GM18873 (cell line): Measurements from ENCODE around the gene C3orf22.
"Not testable (repeated sequence)": the region's sequence is repeated elsewhere in the genome, so short reads cannot be mapped to it uniquely, and the experiment has no call there.

Experiments used
- ATAC-seq: cut with Tn5 transposase; IDR thresholded peaks from one replicate; pipeline ENCODE4 v1.9.1; 2021; ENCODE audit warnings: mild to moderate bottlenecking, moderate library complexity, moderate number of reproducible peaks; ENCODE audit not compliant: unreplicated experiment, low FRiP score

The C3orf22 gene, protein sequence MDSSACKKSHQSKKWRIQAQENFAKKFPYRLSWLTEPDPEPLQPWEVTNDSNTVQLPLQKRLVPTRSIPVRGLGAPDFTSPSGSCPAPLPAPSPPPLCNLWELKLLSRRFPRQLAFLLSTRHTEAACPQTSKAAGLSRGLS

DNA sequence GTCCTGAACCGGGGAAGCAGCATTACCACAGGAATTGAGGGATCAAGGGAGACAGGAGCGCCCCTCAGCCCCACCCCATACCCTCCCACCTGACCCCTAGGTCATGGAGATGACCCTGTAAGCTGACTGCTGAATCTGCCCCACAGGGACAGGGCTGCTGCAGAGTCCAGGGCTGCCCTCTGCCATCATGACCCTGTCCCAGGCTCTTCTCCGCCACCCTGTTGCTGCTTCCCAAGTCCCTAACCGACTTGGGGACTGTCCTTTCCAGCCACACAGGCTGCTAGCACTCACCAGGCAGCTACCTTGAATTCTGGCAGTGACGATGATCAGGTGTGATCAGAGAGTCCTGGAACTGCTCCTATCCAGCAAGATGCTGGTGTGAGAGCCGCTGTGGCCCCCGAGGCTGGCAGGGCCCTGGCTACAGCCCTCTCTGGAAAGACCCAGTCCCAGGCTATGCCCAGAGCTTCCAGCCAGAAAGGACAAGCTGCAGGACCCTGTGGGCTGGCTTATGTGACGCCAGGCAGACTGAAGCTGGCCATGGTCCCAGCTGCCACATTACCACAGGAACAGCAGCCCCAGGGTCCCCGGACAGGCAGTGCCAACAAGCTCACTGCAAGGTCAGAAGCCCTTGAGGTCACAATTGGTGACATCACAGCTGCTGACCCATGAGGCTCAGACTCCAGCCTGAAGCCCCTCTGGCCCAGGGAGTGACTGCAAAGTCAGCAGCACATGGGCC is at the start of gene C3orf22:
TSS of gene C3orf22 (minus strand) at position 597 of the 736 bp plus-strand sequence. CDS start 5,542 bp downstream, outside the sequence.
- ATAC-seq, result no peak

DNA sequence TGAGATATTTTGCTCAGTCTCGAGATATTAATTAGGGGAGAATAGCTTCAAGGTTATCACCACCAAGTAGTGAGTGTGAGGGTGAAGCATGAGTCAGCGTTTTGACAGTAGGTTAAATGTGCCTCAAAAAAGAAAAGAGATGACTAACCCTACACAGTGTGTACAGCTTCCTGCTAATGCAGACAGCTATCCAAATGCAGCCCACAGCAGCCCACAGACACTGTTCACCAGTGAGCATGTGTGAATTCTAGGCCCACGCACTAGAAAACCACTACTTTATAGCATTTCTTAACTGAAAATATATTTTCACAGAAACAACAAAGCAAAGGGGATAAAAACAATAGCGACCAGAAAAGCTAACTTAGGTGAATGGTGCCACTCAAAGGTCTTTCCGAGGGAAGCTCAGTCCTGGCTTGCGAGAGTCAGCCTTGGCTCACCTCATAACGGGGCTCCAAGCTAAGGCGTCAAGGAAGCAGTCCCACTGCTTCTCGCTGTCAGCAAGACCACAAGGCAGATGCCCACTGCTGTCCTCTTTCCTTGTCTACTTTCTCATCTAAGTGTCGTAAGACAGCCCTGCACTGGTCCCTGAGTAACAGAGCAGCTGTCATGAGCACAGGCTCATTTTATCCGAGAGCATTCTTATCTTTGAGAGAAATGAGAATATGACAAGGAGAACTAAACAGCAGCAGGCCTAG is 48.6 kb upstream of the C3orf22 start:
- no peak for ATAC-seq

- no peak for ATAC-seq
Measured at GRCh38 chr3:126606001-126606400, 47.3 kb upstream of the C3orf22 start.

- no peak for ATAC-seq
Measured at GRCh38 chr3:126604691-126605090, 46.0 kb upstream of the C3orf22 start.

DNA sequence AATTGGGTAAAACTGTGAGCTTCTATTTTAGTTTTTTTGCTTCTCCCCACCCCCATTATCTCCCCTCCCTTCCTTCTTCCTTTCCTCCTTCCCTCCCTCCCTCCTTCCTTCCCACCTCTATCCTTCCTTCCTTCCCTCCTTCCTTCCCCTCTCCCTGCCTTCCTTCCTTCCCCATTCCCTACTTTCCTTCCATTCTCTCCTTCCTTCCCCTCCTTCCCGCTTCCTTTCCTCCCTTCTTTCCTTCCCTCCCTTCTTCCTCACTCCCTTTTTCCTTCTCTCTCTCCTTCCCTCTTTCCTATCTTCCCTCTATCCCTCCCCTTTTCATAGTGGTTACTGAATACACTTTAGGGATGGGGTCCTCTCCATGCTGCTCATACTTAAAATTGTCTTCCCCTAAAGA is 40.4 kb upstream of the C3orf22 start:
- ATAC-seq, result no peak

GRCh38 chr3:126595479-126595878 is 36.7 kb upstream of the C3orf22 start:
- not testable (repeated sequence) for ATAC-seq

DNA sequence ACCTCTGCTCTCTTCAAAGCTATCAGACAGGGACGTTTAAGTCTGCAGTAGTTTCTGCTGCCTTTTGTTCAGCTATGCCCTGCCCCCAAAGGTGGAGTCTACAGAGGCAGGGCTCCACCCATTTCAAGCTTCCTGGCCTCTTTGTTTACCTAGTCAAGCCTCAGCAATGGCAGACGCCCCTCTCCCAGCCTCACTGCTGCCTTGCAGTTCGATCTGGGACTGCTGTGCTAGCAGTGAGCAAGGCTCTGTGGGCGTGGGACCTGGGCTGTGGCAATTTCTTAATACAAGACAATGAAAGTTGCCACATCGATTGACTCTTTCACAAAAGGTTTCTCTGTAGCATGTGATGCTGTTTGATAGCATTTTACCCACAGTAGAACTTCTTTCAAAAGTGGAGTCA is 32.8 kb upstream of the C3orf22 start:
- ATAC-seq, result not testable (repeated sequence)

DNA sequence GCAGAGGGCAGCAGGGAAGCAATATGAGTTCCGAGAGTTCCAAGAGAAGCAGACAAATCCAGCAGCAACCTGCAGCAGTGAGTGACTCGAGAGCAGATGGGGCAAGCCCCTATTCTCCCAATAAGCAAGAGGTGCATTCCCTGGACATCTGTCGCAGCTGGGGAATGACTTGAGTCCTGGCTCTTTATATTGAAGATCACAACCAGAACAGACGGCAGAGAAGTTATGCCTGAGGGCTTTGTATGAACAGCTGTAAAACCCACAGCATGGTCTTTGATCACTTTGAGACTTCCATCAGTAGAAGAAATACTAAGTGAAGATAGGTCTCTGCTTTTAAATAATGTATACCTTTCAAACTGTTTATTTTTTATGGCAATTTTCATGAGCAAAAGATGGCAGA is 23.6 kb upstream of the C3orf22 start:
- ATAC-seq, result no peak

DNA sequence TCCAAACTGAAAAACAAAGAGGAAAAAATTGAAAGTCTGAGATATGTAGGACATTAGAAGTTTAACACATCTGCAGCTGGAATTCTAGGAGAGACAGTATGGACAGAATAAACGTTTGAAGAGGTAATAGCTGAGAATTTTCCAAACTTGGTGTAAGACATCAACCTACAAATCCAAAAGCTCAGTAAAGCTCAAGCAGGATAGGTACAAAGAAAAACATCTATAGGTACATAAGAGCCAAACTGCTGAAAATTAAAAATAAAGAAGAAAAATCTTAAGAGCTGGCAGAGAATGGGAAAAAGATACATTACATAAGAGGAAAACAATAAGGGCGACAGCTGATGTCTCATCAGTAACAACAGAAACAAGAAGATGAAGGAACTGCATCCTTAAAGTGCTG is 22.8 kb upstream of the C3orf22 start:
- no peak for ATAC-seq

GRCh38 chr3:126580746-126581145 is 22.0 kb upstream of the C3orf22 start:
- ATAC-seq, result no peak

DNA sequence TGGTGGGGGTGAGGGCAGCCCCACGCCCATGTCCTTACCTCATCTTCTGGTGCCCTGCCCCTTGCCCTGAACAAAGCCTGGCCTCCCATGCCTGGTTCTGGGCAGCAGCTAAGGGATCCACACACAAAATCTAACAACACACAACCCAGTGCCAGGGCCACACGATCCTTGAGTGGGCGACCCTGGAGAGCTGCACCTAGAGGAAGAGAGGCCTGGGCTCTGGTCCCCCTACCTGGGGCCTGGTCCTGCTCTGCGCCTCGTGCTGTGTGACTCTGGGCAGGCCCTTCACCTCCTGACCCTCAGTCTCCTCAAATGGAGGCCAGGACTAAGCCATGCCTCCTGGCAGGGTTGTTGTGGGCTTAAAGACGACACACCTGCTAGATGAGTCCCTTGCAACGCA is 20.0 kb upstream of the C3orf22 start:
- ATAC-seq, result no peak

GRCh38 chr3:126577261-126577660 is 18.5 kb upstream of the C3orf22 start:
- no peak for ATAC-seq

DNA sequence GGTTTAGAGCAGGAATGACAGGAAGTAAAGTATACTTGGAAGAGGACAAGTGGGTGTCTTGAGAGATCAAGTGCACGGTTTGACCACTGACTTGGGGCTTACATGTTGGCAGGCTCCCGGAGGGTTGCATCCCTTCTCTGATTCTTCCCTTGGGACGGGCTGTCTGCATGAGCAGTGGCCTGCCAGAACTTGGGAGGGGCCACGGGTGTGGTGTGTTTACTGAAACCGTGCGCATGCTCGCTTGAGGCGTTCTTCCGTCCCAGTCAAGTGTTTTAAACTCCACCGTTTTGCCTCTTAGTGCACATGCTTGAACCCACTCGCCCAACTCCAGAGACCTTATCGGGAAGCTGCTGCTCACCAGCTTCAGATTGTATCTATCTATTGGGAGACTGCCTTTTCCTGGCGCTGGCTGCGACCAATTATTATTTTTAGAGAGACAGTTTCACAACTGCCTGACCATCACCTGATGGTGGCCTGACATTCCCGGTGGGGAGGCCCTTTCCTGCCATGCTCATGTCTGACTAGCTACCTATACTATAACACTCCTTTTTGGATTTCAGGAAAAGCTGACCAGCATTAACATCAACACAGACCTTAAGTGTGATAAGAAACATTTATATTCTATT is 14.9 kb upstream of the C3orf22 start:
- no peak for ATAC-seq

- ATAC-seq, result no peak
Measured at GRCh38 chr3:126571078-126571477, 12.3 kb upstream of the C3orf22 start.

DNA sequence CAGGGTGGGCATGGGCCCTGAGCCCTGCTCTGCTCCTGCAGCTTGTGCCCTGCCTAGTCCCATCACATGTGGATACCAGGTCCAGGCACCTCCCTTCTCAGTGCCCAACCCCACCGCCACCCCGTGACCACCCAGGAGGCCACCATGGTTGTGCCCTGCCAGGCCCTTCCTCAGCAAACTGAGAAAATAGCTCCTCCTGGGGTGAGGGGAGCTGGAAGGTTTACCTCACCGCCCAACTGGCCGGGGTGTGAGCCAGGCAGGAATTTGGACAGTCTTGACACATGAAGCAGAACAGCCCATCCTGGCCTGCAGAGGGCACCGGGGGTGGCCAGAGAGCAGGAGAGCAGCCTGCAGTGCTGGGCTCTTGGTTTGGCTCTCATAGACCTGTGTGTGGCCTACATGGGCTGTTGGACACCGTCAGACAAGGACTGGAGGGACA is 11.4 kb upstream of the C3orf22 start:
- ATAC-seq, result no peak

DNA sequence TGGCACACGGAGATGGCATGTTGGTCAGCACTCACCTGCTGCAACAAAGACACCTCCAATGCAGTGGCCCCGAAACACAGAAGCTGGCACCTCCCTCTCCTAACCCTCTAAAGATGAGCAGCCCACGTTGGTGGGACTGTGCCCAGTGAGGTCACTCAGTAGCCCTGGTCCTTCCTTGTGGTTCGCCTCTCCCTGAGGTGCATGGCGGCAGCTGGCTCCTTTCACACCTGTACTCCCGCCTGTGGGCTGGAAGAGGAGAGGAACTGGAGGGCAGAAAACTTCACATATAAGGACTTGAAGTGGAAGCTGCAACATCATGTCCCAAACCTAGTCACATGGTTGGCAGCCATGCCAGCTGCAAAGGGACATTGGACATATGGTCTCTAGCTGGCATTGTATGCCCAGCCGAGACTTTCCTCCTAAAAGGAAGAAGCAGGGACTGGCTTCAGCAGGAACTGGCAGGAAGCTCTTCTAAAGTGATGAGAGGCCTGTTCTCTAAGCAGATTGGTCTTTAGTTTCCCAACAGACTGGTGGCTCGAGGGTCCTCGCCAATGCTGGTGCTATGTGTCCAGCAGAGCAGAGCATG is 10.8 kb upstream of the C3orf22 start:
- ATAC-seq, result no peak

GRCh38 chr3:126568776-126569342 is 10.1 kb upstream of the C3orf22 start:
- no peak for ATAC-seq

DNA sequence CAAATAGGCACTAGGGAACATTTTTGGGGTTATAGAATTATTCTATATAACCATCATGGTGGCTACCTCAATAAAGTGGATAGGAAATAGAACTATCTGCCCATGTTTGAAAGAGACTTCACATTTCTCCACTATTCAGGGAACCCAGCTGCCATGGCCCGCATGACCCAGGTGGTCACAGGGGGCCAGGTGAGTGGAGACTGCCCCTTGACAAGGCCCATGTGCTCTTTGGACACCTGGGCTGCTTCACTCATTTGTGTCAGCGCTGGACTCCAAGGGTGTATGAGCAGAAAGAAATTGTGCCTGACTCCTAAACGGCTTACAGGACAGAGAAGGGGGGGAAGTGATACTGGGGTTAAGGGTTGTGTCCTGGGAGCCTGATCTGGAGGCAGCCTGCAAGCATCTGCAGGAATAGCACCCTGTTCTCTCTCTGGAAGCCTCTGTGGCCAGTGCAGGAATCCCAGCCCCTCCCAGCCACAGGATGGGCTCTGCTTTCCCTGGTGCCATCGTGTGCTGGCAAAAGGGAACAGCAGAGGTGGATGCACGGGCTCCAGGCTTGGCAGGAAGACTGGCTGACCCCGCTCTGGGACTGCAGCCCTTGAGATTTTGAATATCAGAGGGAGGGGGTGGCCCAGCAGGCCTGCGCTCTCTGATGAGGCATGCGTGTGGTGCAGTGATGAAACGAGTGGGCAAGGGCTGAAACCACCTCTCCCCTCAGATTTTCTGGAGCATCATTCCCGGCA is 9.1 kb upstream of the C3orf22 start:
- no peak for ATAC-seq

DNA sequence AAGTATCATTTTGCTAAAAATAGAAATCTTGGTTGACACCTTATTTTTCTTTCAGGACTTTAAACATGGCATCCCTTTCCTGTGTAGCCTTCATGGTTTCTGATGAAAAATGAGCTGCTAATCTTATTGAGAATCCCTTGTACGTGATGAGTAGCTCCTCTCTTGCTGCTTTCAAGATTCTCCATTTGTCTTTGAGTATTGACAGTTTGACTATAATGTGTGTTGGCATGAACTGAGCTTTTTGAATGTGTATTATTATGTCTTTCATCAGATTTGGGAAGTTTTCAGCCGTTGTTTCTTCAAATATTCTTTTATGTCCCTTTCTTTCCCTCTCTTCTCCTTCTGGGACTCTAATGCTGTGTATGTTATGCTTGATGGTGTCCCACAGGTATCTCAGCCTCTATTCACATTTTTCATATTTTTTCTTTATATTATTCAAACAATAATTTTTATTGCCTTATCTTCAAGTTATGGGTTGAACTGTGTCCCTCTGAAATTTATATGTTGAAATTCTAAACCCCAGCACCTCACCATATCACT is 4.1 kb upstream of the C3orf22 start:
- ATAC-seq, result no peak

- ATAC-seq, result no peak
Measured at GRCh38 chr3:126557761-126558160, 971 bp downstream of the C3orf22 start.
